AG04449 (cell line): ENCODE data around the gene GALNT7.

Source experiments
- CTCF ChIA-PET: fragments of 350-600 bp; formaldehyde crosslinking; extraction: SDS; loops from one replicate; lab custom pipeline; 2021; ENCODE audit warnings: antibody characterized with exemption; lab: Yijun Ruan, JAX
- POLR2A ChIA-PET: fragments of 400-600, 350-600 bp; formaldehyde crosslinking; extraction: SDS; loops from one replicate; lab custom pipeline; 2020; ENCODE audit warnings: antibody characterized with exemption, inconsistent platforms; lab: Yijun Ruan, JAX
- DNase-seq: peaks from one replicate; pipeline ENCODE4 v3.0.0-alpha.2; 2010; ENCODE audit warnings: low read depth, low spot score
- H3K4me3 ChIP-seq: 2 replicates; pipeline ENCODE4 v1.5.1; 2011; ENCODE audit warnings: low read depth, mild to moderate bottlenecking, control low read depth, low read length
- TF ChIP-seq, protein P1 (sequence below): IDR thresholded peaks from one replicate; pipeline ENCODE4 v1.5.1; 2011; ENCODE audit warnings: mild to moderate bottlenecking, moderate library complexity, low read length, control low read depth, inconsistent platforms; ENCODE audit not compliant: insufficient read depth; ENCODE audit errors: missing control alignments

GALNT7 gene

DNA sequence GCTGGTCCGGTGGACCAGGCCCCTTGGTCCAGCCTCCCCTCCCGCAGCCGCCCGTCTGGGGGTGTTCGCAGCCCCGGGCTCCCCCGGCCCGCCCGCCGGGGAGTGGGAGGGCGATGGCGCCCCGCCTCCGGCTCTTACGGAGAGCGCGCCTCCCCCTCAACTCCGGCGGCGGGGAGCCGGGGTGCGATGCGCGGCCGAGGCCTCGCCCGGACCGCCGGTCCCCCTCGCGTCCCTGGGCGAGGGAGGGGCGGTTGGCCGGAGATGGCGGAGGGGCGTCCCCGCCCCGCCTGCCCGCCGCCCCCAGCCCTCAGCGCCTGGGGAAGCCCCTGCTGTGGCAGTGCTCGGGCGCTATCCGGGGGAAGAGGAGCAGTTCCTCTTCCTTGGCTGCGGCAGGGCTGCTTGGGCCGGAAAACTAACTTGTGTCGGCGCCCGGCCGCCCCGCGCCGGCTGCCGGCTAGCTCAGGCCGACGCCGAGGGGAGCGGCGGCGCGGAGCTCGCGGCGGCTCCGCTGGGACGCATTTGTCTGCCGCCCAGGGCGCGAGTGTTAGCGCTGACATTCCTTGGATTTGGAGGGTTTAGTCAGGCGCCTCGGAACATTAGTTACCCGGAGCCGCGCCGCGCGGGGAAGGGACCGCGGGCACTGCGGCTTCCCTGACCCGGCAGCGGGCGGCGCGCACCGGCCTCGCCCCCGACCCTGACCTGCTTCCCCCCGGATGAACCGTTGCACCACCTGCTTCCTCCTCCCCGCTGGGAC is 994 bp downstream of the GALNT7 start:
- POLR2A ChIA-PET = no interaction called here
- peak overlapping the region; percentile 79 for H3K4me3 ChIP-seq
- CTCF ChIA-PET = interaction anchor here (1.1 to 1.8 kb wide), 4 partner anchors 9 to 156 kb away, joined by 3 to 5 read pairs (median 4); no protein-coding TSS in a partner anchor
- no peak for DNase-seq
- TF ChIP-seq, protein P1, sequence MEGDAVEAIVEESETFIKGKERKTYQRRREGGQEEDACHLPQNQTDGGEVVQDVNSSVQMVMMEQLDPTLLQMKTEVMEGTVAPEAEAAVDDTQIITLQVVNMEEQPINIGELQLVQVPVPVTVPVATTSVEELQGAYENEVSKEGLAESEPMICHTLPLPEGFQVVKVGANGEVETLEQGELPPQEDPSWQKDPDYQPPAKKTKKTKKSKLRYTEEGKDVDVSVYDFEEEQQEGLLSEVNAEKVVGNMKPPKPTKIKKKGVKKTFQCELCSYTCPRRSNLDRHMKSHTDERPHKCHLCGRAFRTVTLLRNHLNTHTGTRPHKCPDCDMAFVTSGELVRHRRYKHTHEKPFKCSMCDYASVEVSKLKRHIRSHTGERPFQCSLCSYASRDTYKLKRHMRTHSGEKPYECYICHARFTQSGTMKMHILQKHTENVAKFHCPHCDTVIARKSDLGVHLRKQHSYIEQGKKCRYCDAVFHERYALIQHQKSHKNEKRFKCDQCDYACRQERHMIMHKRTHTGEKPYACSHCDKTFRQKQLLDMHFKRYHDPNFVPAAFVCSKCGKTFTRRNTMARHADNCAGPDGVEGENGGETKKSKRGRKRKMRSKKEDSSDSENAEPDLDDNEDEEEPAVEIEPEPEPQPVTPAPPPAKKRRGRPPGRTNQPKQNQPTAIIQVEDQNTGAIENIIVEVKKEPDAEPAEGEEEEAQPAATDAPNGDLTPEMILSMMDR = no peak

DNA sequence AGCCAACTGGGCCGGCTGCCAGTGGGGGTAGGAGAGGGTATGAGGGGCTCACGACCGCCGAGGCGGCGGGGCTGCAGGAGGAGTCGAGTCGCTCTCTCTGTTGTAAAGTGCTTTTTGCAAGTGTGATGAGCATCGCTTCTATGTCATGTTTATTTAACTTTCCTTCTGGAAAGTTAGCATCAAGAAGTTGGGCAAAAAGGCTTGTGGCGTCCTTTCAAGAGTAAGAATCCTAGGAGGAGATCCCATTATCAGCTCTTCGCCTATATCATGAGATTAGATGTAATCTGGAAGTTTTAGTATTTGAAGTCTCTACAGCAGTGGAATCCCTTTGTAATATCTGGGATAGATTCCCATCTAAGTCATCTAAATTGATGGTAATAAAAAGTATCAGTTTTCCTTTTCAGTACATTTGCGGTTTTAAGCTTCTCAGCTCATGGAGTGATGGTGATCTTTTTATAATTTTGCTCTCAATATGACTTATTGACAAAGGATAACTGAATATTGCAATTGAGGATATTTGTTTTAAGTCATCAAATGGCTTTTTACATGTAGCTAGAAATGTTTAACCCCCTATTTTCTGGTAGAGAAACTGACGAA is 1.7 kb downstream of the GALNT7 start:
- H3K4me3 ChIP-seq = peak overlapping the region; percentile 79
- POLR2A ChIA-PET = interaction anchor here (1.0 kb wide), 1 partner anchor 12 kb away, joined by 4 read pairs; no protein-coding TSS in a partner anchor
- no peak for DNase-seq
- TF ChIP-seq, protein P1 = no peak
- CTCF ChIA-PET = interaction anchor here (0.8 to 1.8 kb wide), 7 partner anchors 9 to 157 kb away, joined by 3 to 5 read pairs (median 3); no protein-coding TSS in a partner anchor

DNA sequence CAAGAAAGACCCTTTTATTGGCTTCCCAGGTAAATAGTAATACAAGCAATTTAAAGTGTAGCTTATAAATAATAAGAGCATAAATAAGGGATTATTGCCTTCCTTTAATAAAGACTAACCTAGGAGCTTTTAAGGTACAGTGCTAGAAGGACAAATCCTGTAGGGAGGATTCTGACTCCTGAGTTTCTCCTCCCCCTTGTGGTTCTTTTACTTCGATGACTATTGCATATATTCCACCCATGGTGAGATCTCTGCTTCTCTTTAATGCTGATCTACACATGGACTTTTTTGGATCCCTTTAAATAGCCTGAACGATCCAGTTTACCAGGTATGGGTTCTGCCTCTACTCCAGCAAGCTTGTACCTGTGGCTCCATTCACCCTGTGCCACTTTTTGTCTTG is 2.5 kb downstream of the GALNT7 start:
- no peak for DNase-seq
- no peak overlapping the region for H3K4me3 ChIP-seq
- TF ChIP-seq, protein P1 = peak; percentile 25
- POLR2A ChIA-PET = interaction anchor here (1.0 kb wide), 1 partner anchor 12 kb away, joined by 4 read pairs; no protein-coding TSS in a partner anchor
- CTCF ChIA-PET = interaction anchor here (0.8 to 1.8 kb wide), 5 partner anchors 14 to 157 kb away, joined by 3 to 5 read pairs (median 4); no protein-coding TSS in a partner anchor

DNA sequence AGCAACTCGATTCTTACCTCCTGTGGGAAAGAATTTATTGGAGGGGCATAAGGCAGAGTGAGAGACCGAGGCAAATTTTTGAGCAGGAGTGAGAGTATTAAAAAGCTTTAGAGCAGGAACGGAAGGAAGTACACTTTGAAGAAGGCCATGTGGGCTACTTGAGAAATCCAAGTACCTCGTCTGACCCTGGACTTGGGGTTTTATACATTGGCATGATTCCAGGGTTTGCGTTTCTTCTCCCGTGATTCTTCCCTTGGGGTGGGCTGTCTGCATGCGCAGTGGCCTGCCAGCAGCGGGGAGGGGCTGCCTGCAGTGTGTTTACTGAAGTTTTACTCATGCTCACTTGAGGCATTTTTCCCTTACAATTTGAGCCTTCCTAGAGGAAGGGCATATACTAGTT is 3.4 kb downstream of the GALNT7 start:
- ChIA-PET CTCF (no interaction called here), POLR2A (no interaction called here)
- no peak for DNase-seq
- no peak overlapping the region for H3K4me3 ChIP-seq
- TF ChIP-seq, protein P1 = no peak

DNA sequence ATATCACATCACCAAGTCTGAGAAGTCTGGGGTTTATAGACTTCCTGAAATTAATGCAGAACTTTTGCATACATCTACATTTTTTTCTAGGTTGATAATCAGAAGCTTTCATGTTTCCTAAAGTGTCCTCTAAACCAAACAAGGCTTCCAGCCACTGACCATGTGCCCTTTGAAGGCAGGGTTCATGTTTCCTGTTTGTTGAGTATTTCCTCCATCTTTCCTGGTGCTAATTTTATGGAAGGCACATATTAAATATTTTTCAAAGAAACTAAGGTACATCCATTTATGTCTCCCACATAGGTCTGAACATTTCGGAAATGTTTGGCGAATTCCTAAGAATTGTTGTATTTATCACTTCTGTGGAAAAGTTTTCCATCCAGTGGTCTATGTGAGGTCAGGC is 5.6 kb downstream of the GALNT7 start:
- ChIA-PET CTCF (interaction anchor here (0.8 to 1.1 kb wide), 3 partner anchors 84 to 161 kb away, joined by 3 to 4 read pairs (median 4); no protein-coding TSS in a partner anchor), POLR2A (no interaction called here)
- TF ChIP-seq, protein P1 = no peak
- H3K4me3 ChIP-seq = no peak overlapping the region
- no peak for DNase-seq

DNA sequence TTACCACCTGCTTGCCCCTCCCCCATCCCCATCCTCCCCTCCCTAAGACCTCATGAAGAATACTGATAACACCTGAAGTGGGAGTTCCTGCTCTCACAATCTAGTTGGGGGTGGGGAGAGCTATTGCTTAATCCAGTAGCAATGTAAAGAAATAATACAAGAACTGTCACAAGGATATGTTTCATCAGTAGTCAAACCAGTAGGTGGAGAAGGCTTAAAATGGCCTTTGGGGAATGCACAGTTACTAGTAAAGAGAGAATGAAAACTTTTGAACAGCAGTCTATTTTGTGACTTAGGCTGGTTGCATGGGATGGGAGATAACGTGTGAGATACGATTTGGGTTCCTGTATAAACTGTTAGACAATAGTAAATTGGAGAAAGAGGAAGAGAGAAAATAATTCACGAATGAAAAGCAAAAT is 6.0 kb downstream of the GALNT7 start:
- TF ChIP-seq, protein P1 = no peak
- ChIA-PET POLR2A (no interaction called here), CTCF (interaction anchor here (1.1 kb wide), 1 partner anchor 150 kb away, joined by 4 read pairs; no protein-coding TSS in a partner anchor)
- H3K4me3 ChIP-seq = no peak overlapping the region
- no peak for DNase-seq
